ENCODE measurements around the gene CYP19A1.

GRCh38 chr15:51348688-51349087 is 10.3 kb upstream of the CYP19A1 start:
- TF ChIP-seq EZH2 (IDR thresholded peaks at IDR 0.05): no peak
- no peak for TF ChIP-seq CTCF (IDR thresholded peaks at IDR 0.05)
